Activated naive CD4-positive, alpha-beta T cell treated with anti-CD3 and anti-CD28 coated beads, Interleukin-2, amount 50 U/mL, for 16 hours (primary cell): ENCODE data around the gene RITA1.

Experiments used
- DNase-seq: peaks from one replicate; pipeline ENCODE4 v3.0.0-alpha.2; 2020

Gene RITA1

GRCh38 chr12:113180333-113180732 lies 5.2 kb upstream of the RITA1 start:
- no peak for DNase-seq

GRCh38 chr12:113181975-113182374 lies 3.5 kb upstream of the RITA1 start:
- DNase-seq: no peak

GRCh38 chr12:113183030-113183589 lies 2.4 kb upstream of the RITA1 start:
- no peak for DNase-seq

- DNase-seq: no peak
These were observed 1.2 kb upstream of the RITA1 start for GRCh38 chr12:113184098-113184899.

GRCh38 chr12:113184900-113185179 lies 681 bp upstream of the RITA1 start:
- peak; percentile 89 for DNase-seq

GRCh38 chr12:113186033-113186365 lies 478 bp downstream of the RITA1 start:
- DNase-seq: no peak

- DNase-seq: no peak
These were observed 1.3 kb downstream of the RITA1 start for GRCh38 chr12:113186666-113187325.

- DNase-seq: no peak
These were observed 3.8 kb downstream of the RITA1 start for GRCh38 chr12:113189361-113189760.

- DNase-seq: no peak
These were observed 5.2 kb downstream of the RITA1 start for GRCh38 chr12:113190761-113191160.

- DNase-seq: no peak
These were observed 5.7 kb downstream of the RITA1 start for GRCh38 chr12:113191227-113191626.

GRCh38 chr12:113194971-113195391 lies 9.5 kb downstream of the RITA1 start:
- no peak for DNase-seq

GRCh38 chr12:113195598-113195997 lies 10.1 kb downstream of the RITA1 start:
- no peak for DNase-seq

- DNase-seq: no peak
These were observed 11.1 kb downstream of the RITA1 start for GRCh38 chr12:113196582-113196981.

- peak; percentile 46 for DNase-seq
These were observed 11.5 kb downstream of the RITA1 start for GRCh38 chr12:113196990-113197389.

- no peak for DNase-seq
These were observed 12.1 kb downstream of the RITA1 start for GRCh38 chr12:113197518-113198077.

GRCh38 chr12:113198296-113198695 lies 12.8 kb downstream of the RITA1 start:
- DNase-seq: no peak

- no peak for DNase-seq
These were observed 14.7 kb downstream of the RITA1 start for GRCh38 chr12:113200021-113200797.

- no peak for DNase-seq
These were observed 16.0 kb downstream of the RITA1 start for GRCh38 chr12:113201187-113202177.

- DNase-seq: no peak
These were observed 17.0 kb downstream of the RITA1 start for GRCh38 chr12:113202300-113203075.

GRCh38 chr12:113203852-113204760 lies 18.6 kb downstream of the RITA1 start:
- DNase-seq: no peak
